GM19463 (cell line): ENCODE measurements around the gene PLCB4.

ENCODE experiments used
- ATAC-seq: cut with Tn5 transposase; IDR thresholded peaks from one replicate; pipeline ENCODE4 v1.9.1; 2021; ENCODE audit warnings: mild to moderate bottlenecking, moderate library complexity; ENCODE audit not compliant: unreplicated experiment

The PLCB4 gene

DNA sequence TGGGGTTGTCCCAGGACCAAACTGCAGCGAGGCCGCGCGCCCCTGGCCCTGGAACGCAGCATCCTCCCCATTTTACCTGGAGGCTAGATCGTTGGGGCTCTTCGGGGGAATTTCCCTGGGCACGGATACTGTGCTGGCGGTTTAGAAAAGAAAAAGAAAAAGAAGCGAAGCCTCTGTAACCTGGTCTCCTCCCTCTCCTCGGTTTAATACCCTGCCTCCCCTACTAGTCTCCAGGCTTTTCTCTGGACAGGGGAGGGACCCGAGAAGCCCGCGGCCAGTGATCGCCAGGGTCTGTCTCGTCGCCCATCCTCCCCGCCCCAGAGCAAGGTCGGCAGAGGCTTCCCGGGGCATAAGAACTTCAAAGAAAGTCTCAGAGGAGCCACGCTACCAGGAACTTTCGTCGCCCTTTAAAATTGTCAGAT is 439.4 kb downstream of the PLCB4 start:
- ATAC-seq: no peak

DNA sequence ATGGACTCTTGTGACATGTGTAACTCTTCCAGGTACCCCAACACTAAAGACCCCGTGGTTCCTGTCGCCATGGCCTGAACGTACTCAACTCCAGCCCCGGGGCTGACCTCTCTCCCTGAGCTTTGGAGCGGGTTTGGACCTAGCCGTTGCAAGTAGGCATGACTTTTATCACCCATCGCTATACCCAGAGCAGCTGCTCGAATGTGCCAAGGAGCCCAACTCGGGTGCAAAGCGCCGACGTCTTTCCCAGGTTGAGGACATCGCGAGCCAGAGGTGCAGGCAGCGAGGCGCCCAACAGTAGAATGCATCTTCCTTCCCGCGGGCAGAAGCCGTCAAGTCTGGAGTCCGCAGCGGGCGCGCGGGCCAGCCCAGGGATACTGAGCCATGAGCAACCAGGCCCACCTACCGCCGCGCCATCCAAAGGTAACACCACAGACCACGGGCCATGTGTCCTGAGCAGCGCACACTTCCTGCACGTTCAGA is 439.9 kb downstream of the PLCB4 start:
- no peak for ATAC-seq

DNA sequence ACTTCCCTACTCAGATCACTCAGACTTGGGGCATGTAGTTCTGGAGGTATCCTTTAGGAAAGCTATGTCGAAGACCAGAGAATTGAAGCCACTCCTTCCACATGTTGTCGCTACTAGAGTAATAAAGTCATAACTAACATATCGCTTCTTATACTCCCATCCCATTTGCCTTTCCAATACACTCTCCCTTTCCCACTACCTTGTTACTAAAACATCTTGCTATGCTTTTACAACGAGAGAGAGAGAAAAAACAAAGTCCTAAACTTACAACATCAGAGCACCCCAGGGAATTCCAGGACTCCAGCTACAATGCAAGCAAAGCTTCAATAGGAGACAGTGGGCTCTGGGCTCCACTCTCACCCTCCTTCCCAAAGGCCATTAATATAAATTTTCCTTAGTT is 440.4 kb downstream of the PLCB4 start:
- no peak for ATAC-seq

DNA sequence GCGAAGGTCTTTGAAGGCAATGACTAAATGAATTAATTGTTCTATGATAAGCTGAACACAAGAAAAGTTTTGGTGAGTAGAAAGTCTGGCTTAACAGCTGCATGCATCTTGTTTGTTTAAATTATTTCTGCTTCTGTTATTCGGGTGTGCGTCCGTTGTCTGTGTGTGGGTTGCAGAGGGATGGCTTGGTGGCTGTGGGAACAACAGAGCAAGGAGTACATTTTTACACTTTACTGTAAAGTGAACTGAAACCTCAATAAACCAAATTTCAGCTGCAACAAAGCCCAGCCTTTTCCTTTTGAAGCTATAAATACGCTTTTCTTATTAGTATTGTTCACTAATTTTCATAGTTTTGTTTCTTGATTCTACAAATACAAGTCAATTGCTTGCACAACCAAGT is 442.0 kb downstream of the PLCB4 start:
- no peak for ATAC-seq

GRCh38 chr20:9514072-9514460 is 445.2 kb downstream of the PLCB4 start:
- no peak for ATAC-seq

- no peak for ATAC-seq
Measured at GRCh38 chr20:9514461-9515213, 445.8 kb downstream of the PLCB4 start, which contains the start of gene LAMP5. TSS of gene LAMP5 (plus strand) at chr20:9514590. CDS start at chr20:9514853, 263 bp downstream.

DNA sequence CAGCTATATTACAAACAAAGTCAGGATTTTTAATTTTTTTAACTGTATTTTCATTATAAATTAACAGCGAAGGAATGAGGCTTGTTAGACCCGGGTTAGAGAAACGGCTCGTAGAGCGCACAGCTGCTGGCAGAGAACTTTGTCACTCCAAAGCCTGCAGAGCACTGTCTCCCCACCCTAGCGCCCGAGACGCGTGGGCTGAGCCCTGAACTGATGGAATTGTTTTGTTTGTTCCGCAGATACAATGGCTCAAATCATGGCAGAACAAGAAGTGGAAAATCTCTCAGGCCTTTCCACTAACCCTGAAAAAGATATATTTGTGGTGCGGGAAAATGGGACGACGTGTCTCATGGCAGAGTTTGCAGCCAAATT is 446.3 kb downstream of the PLCB4 start:
- ATAC-seq: no peak

GRCh38 chr20:9515741-9516233 is 446.9 kb downstream of the PLCB4 start:
- ATAC-seq: no peak

- no peak for ATAC-seq
Measured at GRCh38 chr20:9516234-9516871, 447.5 kb downstream of the PLCB4 start.

- no peak for ATAC-seq
Measured at GRCh38 chr20:9517297-9518162, 448.6 kb downstream of the PLCB4 start.

DNA sequence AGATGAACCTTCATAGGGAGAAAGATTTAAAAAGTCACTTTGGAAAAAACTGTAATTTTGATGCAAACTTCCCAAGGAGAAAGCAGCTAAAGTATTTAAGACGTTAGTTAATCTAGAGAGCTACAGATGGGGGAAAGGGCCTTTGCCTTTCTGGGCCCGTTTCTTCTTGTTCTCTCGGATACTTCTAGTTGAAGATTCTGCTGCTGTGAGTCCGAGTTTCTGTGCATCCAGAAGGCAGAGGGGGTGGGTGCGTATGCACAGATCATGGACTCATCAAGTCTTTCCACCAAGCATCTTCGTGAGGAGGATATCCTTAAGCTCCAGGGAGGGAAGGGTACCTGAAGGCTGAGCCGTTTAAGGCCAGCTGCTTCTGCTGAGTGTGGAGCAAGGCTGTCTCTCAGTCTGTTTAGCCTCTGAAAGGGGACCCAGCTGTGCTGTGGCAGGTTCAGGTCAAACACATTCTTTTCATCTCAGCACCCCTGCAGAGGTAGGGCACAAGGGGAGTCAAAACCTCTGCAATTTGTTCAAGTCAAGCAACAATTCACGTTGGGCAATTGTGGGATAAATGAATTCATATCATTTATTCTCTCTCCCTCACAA is 449.8 kb downstream of the PLCB4 start:
- ATAC-seq: no peak

- ATAC-seq: no peak
Measured at GRCh38 chr20:9520086-9520485, 451.2 kb downstream of the PLCB4 start.

DNA sequence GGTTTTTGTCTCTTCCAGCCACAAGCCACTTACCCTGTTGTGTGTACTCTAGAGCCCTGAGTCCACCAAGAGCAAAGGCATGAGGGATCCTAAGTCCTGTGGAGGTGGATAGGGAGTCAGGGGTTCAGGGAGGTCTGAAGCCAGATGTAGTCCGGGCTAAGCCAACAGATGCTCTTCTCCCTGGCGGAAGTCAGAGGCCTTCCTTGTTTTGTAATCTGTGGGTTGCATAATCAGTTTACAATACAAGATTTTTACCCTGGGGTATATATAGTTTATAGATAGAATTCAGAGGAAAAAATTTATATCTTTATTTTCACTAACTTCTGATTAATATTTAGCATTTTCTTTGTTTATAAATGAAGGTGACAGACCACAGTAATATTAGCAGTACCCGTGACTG is 454.7 kb downstream of the PLCB4 start:
- ATAC-seq: no peak
